Neuronal stem cell (in vitro differentiated cells): ENCODE measurements around the gene LMF1.
"Not testable (repeated sequence)": the region's sequence is repeated elsewhere in the genome, so short reads cannot be mapped to it uniquely, and the experiment has no call there.

Experiments
- DNase-seq: peaks from one replicate; pipeline ENCODE4 v3.0.0-alpha.2; 2013; ENCODE audit warnings: low spot score
- H2AFZ ChIP-seq: one replicate; pipeline ENCODE4 v1.6.1; 2013; ENCODE audit warnings: mild to moderate bottlenecking, low read length, inconsistent platforms
- H2AK5ac ChIP-seq: 2 replicates; pipeline ENCODE4 v1.6.1; 2013; ENCODE audit warnings: low read depth, mild to moderate bottlenecking, inconsistent platforms, low read length, moderate library complexity, mixed read lengths
- H2BK120ac ChIP-seq: 2 replicates; pipeline ENCODE4 v1.6.1; 2013; ENCODE audit warnings: low read depth, mild to moderate bottlenecking, inconsistent platforms, low read length, moderate library complexity, mixed read lengths
- H2BK12ac ChIP-seq: one replicate; pipeline ENCODE4 v1.6.1; 2013; ENCODE audit warnings: low read length, inconsistent platforms
- H2BK15ac ChIP-seq: 2 replicates; pipeline ENCODE4 v1.6.1; 2013; ENCODE audit warnings: mild to moderate bottlenecking, low read length, inconsistent platforms, mixed read lengths
- H2BK5ac ChIP-seq: one replicate; pipeline ENCODE4 v1.6.1; 2013; ENCODE audit warnings: inconsistent platforms, mild to moderate bottlenecking, low read length, moderate library complexity
- H3K14ac ChIP-seq: one replicate; pipeline ENCODE4 v1.6.1; 2013; ENCODE audit warnings: low read length, inconsistent platforms
- H3K18ac ChIP-seq: 2 replicates; pipeline ENCODE4 v1.6.1; 2013; ENCODE audit warnings: low read length, inconsistent platforms
- H3K23ac ChIP-seq: 2 replicates; pipeline ENCODE4 v1.6.1; 2013; ENCODE audit warnings: low read depth, mild to moderate bottlenecking, mixed read lengths, low read length, inconsistent platforms; ENCODE audit not compliant: poor library complexity
- H3K27ac ChIP-seq: replicated peaks from 3 replicates; pipeline ENCODE4 v1.5.1; 2013; ENCODE audit warnings: low read length, inconsistent platforms
- H3K27me3 ChIP-seq, 3 experiments: 2 replicates each; pipeline ENCODE4 v1.6.1; 2013; ENCODE audit warnings: low read length in 3 of 3, mild to moderate bottlenecking in 2 of 3, inconsistent platforms in 1 of 3, low read depth in 1 of 3, mixed read lengths in 1 of 3, moderate library complexity in 1 of 3; ENCODE audit not compliant: control insufficient read depth in 3 of 3, insufficient read depth in 3 of 3
- H3K36me3 ChIP-seq, 2 donors: replicated peaks in 1 of 2; 2 replicates each; pipeline ENCODE4 v1.6.1; 2013; ENCODE audit warnings: low read length in 2 of 2; ENCODE audit not compliant: control insufficient read depth in 2 of 2, insufficient read depth in 2 of 2
- H3K4ac ChIP-seq: 2 replicates; pipeline ENCODE4 v1.6.1; 2013; ENCODE audit warnings: inconsistent platforms, mild to moderate bottlenecking, low read length, moderate library complexity
- H3K4me1 ChIP-seq, 2 donors: 1 replicate in 1 of 2; 2 replicates in 1 of 2; pipeline ENCODE4 v1.6.1; 2013; ENCODE audit warnings: low read length in 2 of 2, low read depth in 1 of 2; ENCODE audit not compliant: control insufficient read depth in 2 of 2, insufficient read depth in 1 of 2
- H3K4me2 ChIP-seq: one replicate; pipeline ENCODE4 v1.6.1; 2013; ENCODE audit warnings: mild to moderate bottlenecking, low read length, inconsistent platforms; ENCODE audit not compliant: insufficient read depth, poor library complexity, severe bottlenecking
- H3K4me3 ChIP-seq, 2 donors: 2 replicates each; pipeline ENCODE4 v1.5.1; 2013; ENCODE audit warnings: low read length in 2 of 2, mild to moderate bottlenecking in 2 of 2, inconsistent platforms in 1 of 2, moderate library complexity in 1 of 2
- H3K79me1 ChIP-seq: one replicate; pipeline ENCODE4 v1.6.1; 2013; ENCODE audit warnings: low read depth, mild to moderate bottlenecking, inconsistent platforms, low read length, moderate library complexity
- H3K9ac ChIP-seq: one replicate; pipeline ENCODE4 v1.6.1; 2013; ENCODE audit warnings: mild to moderate bottlenecking, low read depth, low read length, inconsistent platforms; ENCODE audit not compliant: poor library complexity
- H3K9me3 ChIP-seq, 2 donors: replicated peaks in 1 of 2; 2 replicates each; pipeline versions ENCODE3 to v1.6.1; 2013; ENCODE audit warnings: low read length in 2 of 2, mild to moderate bottlenecking in 2 of 2, inconsistent platforms in 1 of 2, low read depth in 1 of 2, mixed read lengths in 1 of 2, moderate library complexity in 1 of 2; ENCODE audit not compliant: control insufficient read depth in 2 of 2, insufficient read depth in 1 of 2
- H4K8ac ChIP-seq: one replicate; pipeline ENCODE4 v1.6.1; 2013; ENCODE audit warnings: low read depth, mild to moderate bottlenecking, inconsistent platforms, low read length, moderate library complexity
- H4K91ac ChIP-seq: one replicate; pipeline ENCODE4 v1.6.1; 2013; ENCODE audit warnings: low read length, low read depth, mild to moderate bottlenecking, inconsistent platforms; ENCODE audit not compliant: poor library complexity
- WGBS, 2 donors: extraction: QIAGEN DNeasy Blood & Tissue Kit; methylation state at CpG; one replicate each; pipeline ENCODE4 v1.1.7; 2013; ENCODE audit warnings: missing lambda C conversion rate in 2 of 2, mixed read lengths in 1 of 2; ENCODE audit not compliant: insufficient read length in 2 of 2, insufficient replicate concordance in 1 of 2; ENCODE audit errors: extremely low coverage in 2 of 2; 5-methylcytosine and 5-hydroxymethylcytosine counted together

LMF1 gene

DNA sequence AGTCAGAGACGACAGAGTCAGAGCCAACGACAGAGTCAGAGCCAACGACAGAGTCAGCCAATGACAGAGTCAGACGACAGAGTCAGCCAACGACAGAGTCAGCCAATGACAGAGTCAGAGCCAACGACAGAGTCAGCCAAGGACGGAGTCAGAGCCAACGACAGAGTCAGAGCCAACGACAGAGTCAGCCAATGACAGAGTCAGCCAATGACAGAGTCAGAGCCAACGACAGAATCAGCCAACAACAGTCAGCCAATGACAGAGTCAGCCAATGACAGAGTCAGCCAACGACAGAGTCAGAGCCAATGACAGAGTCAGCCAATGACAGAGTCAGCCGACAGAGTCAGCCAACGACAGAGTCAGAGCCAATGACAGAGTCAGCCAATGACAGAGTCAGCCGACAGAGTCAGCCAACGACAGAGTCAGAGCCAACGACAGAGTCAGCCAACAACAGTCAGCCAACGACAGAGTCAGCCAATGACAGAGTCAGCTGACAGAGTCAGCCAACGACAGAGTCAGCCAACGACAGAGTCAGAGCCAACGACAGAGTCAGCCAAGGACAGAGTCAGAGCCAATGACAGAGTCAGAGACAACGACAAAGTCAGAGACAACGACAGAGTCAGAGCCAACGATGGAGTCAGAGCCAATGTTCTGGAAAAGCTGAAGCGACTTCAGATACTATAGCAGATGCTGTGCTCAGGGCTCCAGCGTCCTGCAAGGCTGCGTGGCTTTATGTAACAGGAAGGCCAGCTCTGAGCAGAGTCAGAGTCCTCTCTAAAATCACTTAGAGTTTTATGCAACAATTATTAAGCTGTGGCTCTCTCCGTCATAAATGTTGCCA is 19.8 kb downstream of the LMF1 start:
- not testable (repeated sequence) for H3K18ac ChIP-seq, H3K23ac ChIP-seq, DNase-seq, H3K4ac ChIP-seq, H3K36me3 ChIP-seq, H3K4me1 ChIP-seq, H4K8ac ChIP-seq, H2AK5ac ChIP-seq, H3K14ac ChIP-seq, H2BK120ac ChIP-seq, H2BK12ac ChIP-seq, H2BK5ac ChIP-seq, H3K9ac ChIP-seq, H3K27me3 ChIP-seq, H3K4me2 ChIP-seq, H2BK15ac ChIP-seq, H3K4me3 ChIP-seq, H4K91ac ChIP-seq, H2AFZ ChIP-seq, H3K79me1 ChIP-seq, H3K9me3 ChIP-seq, H3K27ac ChIP-seq
- WGBS, 2 donors = no CpG with 5 or more reads among the region's 27 CpGs

DNA sequence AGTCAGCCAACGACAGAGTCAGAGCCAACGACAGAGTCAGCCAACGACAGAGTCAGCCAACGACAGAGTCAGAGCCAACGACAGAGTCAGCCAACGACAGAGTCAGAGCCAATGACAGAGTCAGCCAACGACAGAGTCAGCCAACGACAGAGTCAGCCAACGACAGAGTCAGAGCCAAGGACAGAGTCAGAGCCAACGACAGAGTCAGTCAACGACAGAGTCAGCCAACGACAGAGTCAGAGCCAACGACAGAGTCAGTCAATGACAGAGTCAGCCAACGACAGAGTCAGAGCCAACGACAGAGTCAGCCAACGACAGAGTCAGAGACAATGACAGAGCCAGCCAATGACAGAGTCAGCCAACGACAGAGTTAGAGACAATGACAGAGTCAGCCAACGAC is 22.0 kb downstream of the LMF1 start:
- H3K4me3 ChIP-seq, H3K27me3 ChIP-seq, H2BK120ac ChIP-seq, H4K8ac ChIP-seq, H3K27ac ChIP-seq, H4K91ac ChIP-seq, H3K4me1 ChIP-seq, H2BK12ac ChIP-seq, H3K14ac ChIP-seq, H3K79me1 ChIP-seq, DNase-seq, H3K9ac ChIP-seq, H3K4me2 ChIP-seq, H3K4ac ChIP-seq, H3K36me3 ChIP-seq, H3K23ac ChIP-seq, H3K18ac ChIP-seq, H2AK5ac ChIP-seq, H2BK5ac ChIP-seq, H2AFZ ChIP-seq, H2BK15ac ChIP-seq: not testable (repeated sequence)
- peaks cover 8 to 10% of the 10 kb centered on the region in 2 donors for H3K9me3 ChIP-seq
- WGBS, 2 donors = no CpG with 5 or more reads among the region's 18 CpGs

DNA sequence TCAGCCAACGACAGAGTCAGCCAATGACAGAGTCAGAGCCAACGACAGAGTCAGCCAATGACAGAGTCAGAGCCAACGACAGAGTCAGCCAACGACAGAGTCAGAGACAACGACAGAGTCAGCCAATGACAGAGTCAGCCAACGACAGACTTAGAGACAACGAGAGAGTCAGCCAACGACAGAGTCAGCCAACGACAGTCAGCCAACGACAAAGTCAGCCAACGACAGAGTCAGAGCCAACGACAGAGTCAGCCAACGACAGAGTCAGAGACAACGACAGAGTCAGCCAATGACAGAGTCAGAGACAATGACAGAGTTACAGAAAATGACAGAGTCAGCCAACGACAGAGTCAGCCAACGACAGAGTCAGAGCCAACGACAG is 22.9 kb downstream of the LMF1 start:
- not testable (repeated sequence) for H3K4ac ChIP-seq, H3K27ac ChIP-seq, H3K36me3 ChIP-seq, DNase-seq, H2BK15ac ChIP-seq, H4K8ac ChIP-seq, H2BK120ac ChIP-seq, H3K18ac ChIP-seq, H3K4me1 ChIP-seq, H3K79me1 ChIP-seq, H3K14ac ChIP-seq, H4K91ac ChIP-seq, H2BK12ac ChIP-seq, H3K4me3 ChIP-seq, H2AFZ ChIP-seq, H3K27me3 ChIP-seq, H3K4me2 ChIP-seq, H2AK5ac ChIP-seq, H3K9ac ChIP-seq, H3K23ac ChIP-seq, H2BK5ac ChIP-seq
- WGBS, 2 donors = no CpG with 5 or more reads among the region's 17 CpGs
- peaks cover 10 to 11% of the 10 kb centered on the region in 2 donors for H3K9me3 ChIP-seq

DNA sequence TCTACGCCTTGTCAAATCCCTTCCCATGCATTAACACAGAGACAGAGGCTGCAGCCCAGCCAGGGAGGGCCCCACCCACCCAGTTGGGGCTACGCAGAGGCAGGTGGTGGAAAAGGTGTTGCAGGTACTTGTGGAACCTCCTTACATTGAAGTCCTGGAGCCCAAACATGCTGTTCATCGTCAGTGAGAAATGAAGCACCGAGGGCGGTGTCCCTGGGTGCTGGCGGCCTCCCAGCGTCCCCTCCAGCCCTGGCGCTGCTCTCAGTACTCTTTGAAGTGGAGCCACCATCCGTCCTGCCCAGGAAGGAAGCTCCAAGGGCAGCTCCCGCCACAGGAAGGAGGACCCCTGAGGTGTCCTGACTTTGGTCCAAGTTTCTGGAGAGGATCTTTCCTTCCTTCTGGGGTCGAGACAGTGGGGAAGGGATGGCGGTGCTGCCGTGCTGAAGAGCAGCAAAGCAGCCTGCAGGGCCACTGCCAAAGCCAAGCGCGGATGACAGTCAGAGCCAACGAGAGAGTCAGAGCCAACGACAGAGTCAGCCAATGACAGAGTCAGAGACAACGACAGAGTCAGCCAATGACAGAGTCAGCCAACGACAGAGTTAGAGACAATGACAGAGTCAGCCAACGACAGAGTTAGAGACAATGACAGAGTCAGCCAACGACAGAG is 23.4 kb downstream of the LMF1 start:
- no peak overlapping the region for H3K4me2 ChIP-seq
- no CpG with 5 or more reads among the region's 21 CpGs for WGBS, 2 donors

More for the DNA sequence above, 23.4 kb downstream of the LMF1 start:
- H3K9ac ChIP-seq = no peak overlapping the region
- no peak overlapping the region for H4K8ac ChIP-seq
- H3K79me1 ChIP-seq = peaks cover 2% of the 10 kb centered on the region
- no peak overlapping the region for H2BK120ac ChIP-seq
- H4K91ac ChIP-seq = no peak overlapping the region
- H3K4ac ChIP-seq = no peak overlapping the region
- H2AFZ ChIP-seq = no peak overlapping the region
- H3K4me1 ChIP-seq = no peaks in the 10 kb centered on the region
- no peak overlapping the region for H3K27ac ChIP-seq
- H2BK12ac ChIP-seq = no peak overlapping the region
- H3K36me3 ChIP-seq = peaks cover 0 to 4% of the 10 kb centered on the region in 2 donors
- H3K27me3 ChIP-seq = no peaks in the 10 kb centered on the region
- H3K4me3 ChIP-seq = no peak overlapping the region
- H3K14ac ChIP-seq = no peak overlapping the region
- H3K23ac ChIP-seq = no peak overlapping the region
- peak overlapping the region; percentile 38 for H3K18ac ChIP-seq
- peaks cover 10 to 16% of the 10 kb centered on the region in 2 donors for H3K9me3 ChIP-seq
- H2BK5ac ChIP-seq = no peak overlapping the region
- no peak overlapping the region for H2BK15ac ChIP-seq
- DNase-seq = no peak
- H2AK5ac ChIP-seq = no peak overlapping the region
